Activated T-helper 17 cell treated with anti-CD3 and anti-CD28 coated beads, Interleukin-2, amount 50 U/mL, for 72 hours (primary cell): ENCODE results near the gene GIGYF1. TPM values are rescaled to one million over a fixed set of nuclear protein-coding genes. Genes with fewer than 3 reads are reported as not detected.
"Not testable (repeated sequence)": the region's sequence is repeated elsewhere in the genome, so short reads cannot be mapped to it uniquely, and the experiment has no call there.

ENCODE experiments used
- ATAC-seq: fragments of 150-1000 bp; cut with Tn5 transposase; replicated peaks from 2 replicates; pipeline ENCODE4 v1.10.0; 2021; ENCODE audit warnings: mild to moderate bottlenecking, moderate library complexity
- H3K27ac Mint-ChIP-seq: one replicate; pipeline ENCODE4 v1.8.0; 2022; ENCODE audit warnings: mixed read lengths
- H3K27me3 Mint-ChIP-seq: one replicate; pipeline ENCODE4 v1.8.0; 2022; ENCODE audit warnings: mixed read lengths
- H3K36me3 Mint-ChIP-seq: one replicate; pipeline ENCODE4 v1.8.0; 2022; ENCODE audit warnings: low read depth, mild to moderate bottlenecking, mixed read lengths
- H3K4me1 Mint-ChIP-seq: one replicate; pipeline ENCODE4 v1.8.0; 2022; ENCODE audit warnings: mixed read lengths
- H3K4me3 Mint-ChIP-seq: one replicate; pipeline ENCODE4 v1.8.0; 2022; ENCODE audit warnings: mild to moderate bottlenecking, mixed read lengths
- H3K9me3 Mint-ChIP-seq: one replicate; pipeline ENCODE4 v1.8.0; 2022; ENCODE audit warnings: mixed read lengths
- total RNA-seq, 2 donors: library from RNA; stranded (reverse); gene quantifications; one replicate each; pipeline ENCODE4 v1.2.3, GENCODE V29; 2022

The GIGYF1 gene
- total RNA-seq, 2 donors from 2014 or later = 40.2 to 53.1 TPM

- Mint-ChIP-seq H3K4me3 (no peak overlapping the region), H3K27me3 (peaks cover 32% of the 10 kb centered on the region), H3K27ac (no peak overlapping the region), H3K4me1 (no peaks in the 10 kb centered on the region), H3K36me3 (peaks cover 4% of the 10 kb centered on the region), H3K9me3 (peaks cover 10% of the 10 kb centered on the region)
- ATAC-seq = no peak
These were observed 26.8 kb upstream of the GIGYF1 start for GRCh38 chr7:100720671-100721504.

GRCh38 chr7:100720279-100720670 is 26.2 kb upstream of the GIGYF1 start, which contains the start of gene EPO:
TSS of gene EPO (plus strand) at chr7:100720468. CDS start at chr7:100720981, 513 bp downstream.
- Mint-ChIP-seq H3K4me3 (no peak within 1 kb of the TSS), H3K27me3 (peaks cover 32% of the 10 kb centered on the region), H3K27ac (no peak within 1 kb of the TSS), H3K36me3 (peaks cover 4% of the 10 kb centered on the region), H3K9me3 (peaks cover 10% of the 10 kb centered on the region), H3K4me1 (no peaks in the 10 kb centered on the region)
- no peak for ATAC-seq

- no peak for ATAC-seq
- Mint-ChIP-seq H3K27me3 (peaks cover 32% of the 10 kb centered on the region), H3K4me1 (no peaks in the 10 kb centered on the region), H3K36me3 (peaks cover 4% of the 10 kb centered on the region), H3K4me3 (no peak overlapping the region), H3K9me3 (peaks cover 10% of the 10 kb centered on the region), H3K27ac (no peak overlapping the region)
These were observed 25.7 kb upstream of the GIGYF1 start for GRCh38 chr7:100719523-100720278.

- H3K27ac Mint-ChIP-seq, H3K36me3 Mint-ChIP-seq, H3K4me1 Mint-ChIP-seq, ATAC-seq, H3K4me3 Mint-ChIP-seq, H3K9me3 Mint-ChIP-seq: not testable (repeated sequence)
- peaks cover 24% of the 10 kb centered on the region for H3K27me3 Mint-ChIP-seq
These were observed 23.0 kb upstream of the GIGYF1 start for GRCh38 chr7:100717073-100717472.

- ATAC-seq = no peak
- H3K27ac Mint-ChIP-seq = no peak overlapping the region
- H3K27me3 Mint-ChIP-seq = peaks cover 11% of the 10 kb centered on the region
- no peak overlapping the region for H3K4me3 Mint-ChIP-seq
- H3K9me3 Mint-ChIP-seq = peaks cover 10% of the 10 kb centered on the region
- no peaks in the 10 kb centered on the region for H3K4me1 Mint-ChIP-seq
- peaks cover 2% of the 10 kb centered on the region for H3K36me3 Mint-ChIP-seq
These were observed 20.7 kb upstream of the GIGYF1 start for GRCh38 chr7:100714725-100715124.

GRCh38 chr7:100711369-100711768 is 17.3 kb upstream of the GIGYF1 start:
- Mint-ChIP-seq H3K36me3 (peaks cover 25% of the 10 kb centered on the region), H3K27me3 (no peaks in the 10 kb centered on the region), H3K9me3 (no peaks in the 10 kb centered on the region), H3K4me1 (peaks cover 6% of the 10 kb centered on the region), H3K27ac (no peak overlapping the region), H3K4me3 (no peak overlapping the region)
- no peak for ATAC-seq

GRCh38 chr7:100710452-100710851 is 16.4 kb upstream of the GIGYF1 start:
- H3K4me3 Mint-ChIP-seq = no peak overlapping the region
- ATAC-seq = no peak
- H3K27ac Mint-ChIP-seq = no peak overlapping the region
- no peaks in the 10 kb centered on the region for H3K27me3 Mint-ChIP-seq
- peaks cover 6% of the 10 kb centered on the region for H3K4me1 Mint-ChIP-seq
- H3K9me3 Mint-ChIP-seq = no peaks in the 10 kb centered on the region
- peaks cover 34% of the 10 kb centered on the region for H3K36me3 Mint-ChIP-seq

- peaks cover 34% of the 10 kb centered on the region for H3K36me3 Mint-ChIP-seq
- peaks cover 6% of the 10 kb centered on the region for H3K4me1 Mint-ChIP-seq
- ATAC-seq = no peak
- no peaks in the 10 kb centered on the region for H3K9me3 Mint-ChIP-seq
- no peak overlapping the region for H3K27ac Mint-ChIP-seq
- H3K4me3 Mint-ChIP-seq = no peak overlapping the region
- no peaks in the 10 kb centered on the region for H3K27me3 Mint-ChIP-seq
These were observed 14.3 kb upstream of the GIGYF1 start for GRCh38 chr7:100708395-100708794.

- Mint-ChIP-seq H3K27me3 (no peaks in the 10 kb centered on the region), H3K9me3 (no peaks in the 10 kb centered on the region), H3K27ac (peak overlapping the region; percentile 96), H3K4me1 (peaks cover 6% of the 10 kb centered on the region), H3K4me3 (peak overlapping the region; percentile 95), H3K36me3 (peaks cover 34% of the 10 kb centered on the region)
- no peak for ATAC-seq
These were observed 12.7 kb upstream of the GIGYF1 start for GRCh38 chr7:100706672-100707311.

GRCh38 chr7:100705753-100706671 is 12.0 kb upstream of the GIGYF1 start, which contains the start of gene POP7:
TSS of gene POP7 (plus strand) at chr7:100706121. CDS start at chr7:100706831, 710 bp downstream.
- peak within 1 kb of the TSS; percentile 95 for H3K4me3 Mint-ChIP-seq
- H3K9me3 Mint-ChIP-seq = no peaks in the 10 kb centered on the region
- H3K36me3 Mint-ChIP-seq = peaks cover 34% of the 10 kb centered on the region
- peak; percentile 99 for ATAC-seq
- no peaks in the 10 kb centered on the region for H3K27me3 Mint-ChIP-seq
- H3K4me1 Mint-ChIP-seq = peaks cover 6% of the 10 kb centered on the region
- H3K27ac Mint-ChIP-seq = peak within 1 kb of the TSS; percentile 96

- no peaks in the 10 kb centered on the region for H3K27me3 Mint-ChIP-seq
- no peaks in the 10 kb centered on the region for H3K9me3 Mint-ChIP-seq
- H3K4me3 Mint-ChIP-seq = peak overlapping the region; percentile 95
- H3K4me1 Mint-ChIP-seq = peaks cover 6% of the 10 kb centered on the region
- peak overlapping the region; percentile 96 for H3K27ac Mint-ChIP-seq
- H3K36me3 Mint-ChIP-seq = peaks cover 34% of the 10 kb centered on the region
- ATAC-seq = peak; percentile 65
These were observed 11.3 kb upstream of the GIGYF1 start for GRCh38 chr7:100705320-100705752.

GRCh38 chr7:100701089-100701488 is 7.0 kb upstream of the GIGYF1 start:
- not testable (repeated sequence) for H3K36me3 Mint-ChIP-seq, ATAC-seq, H3K27ac Mint-ChIP-seq, H3K4me1 Mint-ChIP-seq, H3K27me3 Mint-ChIP-seq, H3K4me3 Mint-ChIP-seq, H3K9me3 Mint-ChIP-seq

- H3K27me3 Mint-ChIP-seq = peaks cover 4% of the 10 kb centered on the region
- no peak for ATAC-seq
These were observed 5.0 kb upstream of the GIGYF1 start for GRCh38 chr7:100699018-100699417.

More at GRCh38 chr7:100699018-100699417, 5.0 kb upstream of the GIGYF1 start:
- Mint-ChIP-seq H3K9me3 (no peaks in the 10 kb centered on the region), H3K4me3 (no peak overlapping the region), H3K4me1 (peaks cover 6% of the 10 kb centered on the region), H3K36me3 (no peaks in the 10 kb centered on the region), H3K27ac (no peak overlapping the region)
